ENCODE data around the gene CFLAR.

DNA sequence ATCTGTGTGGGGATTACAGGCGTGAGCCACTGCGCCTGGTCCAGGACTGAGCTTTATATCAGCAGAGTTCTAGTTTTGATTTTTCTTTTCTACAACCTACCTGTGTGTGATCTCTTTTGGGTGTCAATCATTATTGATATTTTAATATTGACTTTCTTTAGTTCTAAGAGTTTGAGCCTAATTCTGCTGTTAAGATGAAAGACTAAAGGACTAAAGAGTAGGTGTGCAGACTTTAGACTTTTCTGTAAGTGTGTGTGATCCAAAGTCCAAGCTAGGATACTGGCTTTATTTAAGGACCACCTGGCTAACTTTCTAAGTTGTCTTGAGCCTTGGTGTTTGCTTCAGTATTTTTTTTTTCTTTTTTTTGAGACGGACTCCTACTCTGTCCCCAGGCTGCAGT is 79.4 kb downstream of the CFLAR start:
- TF ChIP-seq EZH2 (IDR thresholded peaks at IDR 0.05; ENCODE audit: low read depth), result no peak
- TF ChIP-seq, protein P1, sequence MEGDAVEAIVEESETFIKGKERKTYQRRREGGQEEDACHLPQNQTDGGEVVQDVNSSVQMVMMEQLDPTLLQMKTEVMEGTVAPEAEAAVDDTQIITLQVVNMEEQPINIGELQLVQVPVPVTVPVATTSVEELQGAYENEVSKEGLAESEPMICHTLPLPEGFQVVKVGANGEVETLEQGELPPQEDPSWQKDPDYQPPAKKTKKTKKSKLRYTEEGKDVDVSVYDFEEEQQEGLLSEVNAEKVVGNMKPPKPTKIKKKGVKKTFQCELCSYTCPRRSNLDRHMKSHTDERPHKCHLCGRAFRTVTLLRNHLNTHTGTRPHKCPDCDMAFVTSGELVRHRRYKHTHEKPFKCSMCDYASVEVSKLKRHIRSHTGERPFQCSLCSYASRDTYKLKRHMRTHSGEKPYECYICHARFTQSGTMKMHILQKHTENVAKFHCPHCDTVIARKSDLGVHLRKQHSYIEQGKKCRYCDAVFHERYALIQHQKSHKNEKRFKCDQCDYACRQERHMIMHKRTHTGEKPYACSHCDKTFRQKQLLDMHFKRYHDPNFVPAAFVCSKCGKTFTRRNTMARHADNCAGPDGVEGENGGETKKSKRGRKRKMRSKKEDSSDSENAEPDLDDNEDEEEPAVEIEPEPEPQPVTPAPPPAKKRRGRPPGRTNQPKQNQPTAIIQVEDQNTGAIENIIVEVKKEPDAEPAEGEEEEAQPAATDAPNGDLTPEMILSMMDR (conservative IDR thresholded peaks at IDR 0.05), result no peak

All from PC-9 (cell line).